ENCODE results near the gene PAX5.

GRCh38 chr9:36897019-36897418, 137.0 kb downstream of the PAX5 start:
- TF ChIP-seq CTCF (IDR thresholded peaks at IDR 0.05; ENCODE audit: low read depth, low read length, poor library complexity, severe bottlenecking): no peak
- TF ChIP-seq EZH2phosphoT487 (IDR thresholded peaks at IDR 0.05; ENCODE audit: borderline replicate concordance, low read length): no peak

All from DOHH2 (cell line).